Gastroesophageal sphincter (tissue), 3 donors: Measurements from ENCODE around the gene RHOA.

Experiments used
- CTCF ChIP-seq, 4 experiments: fragments of 200-600 bp in 2 of 4; fragments of 450-650 bp in 2 of 4; sonication (generic) in 1 of 4; IDR thresholded peaks; one replicate each; pipeline ENCODE4 v1.5.1; 2017 to 2019; ENCODE audit warnings: antibody characterized with exemption in 4 of 4, mild to moderate bottlenecking in 2 of 4, moderate library complexity in 2 of 4
- EP300 ChIP-seq: sonication (generic); formaldehyde crosslinking; IDR thresholded peaks from one replicate; pipeline ENCODE4 v1.6.1; 2017; ENCODE audit warnings: antibody characterized with exemption, mild to moderate bottlenecking

- TF ChIP-seq CTCF (IDR thresholded peaks at IDR 0.05) (no peak), EP300 (no peak)
Measured at GRCh38 chr3:49371946-49372345, 39.8 kb downstream of the RHOA start.
